ENCODE results near the gene NDUFB3. TPM values are rescaled to one million over a fixed set of nuclear protein-coding genes. Genes with fewer than 3 reads are reported as not detected.

Gene NDUFB3
- 99.2 and 150 TPM in 2 replicates for total RNA-seq

GRCh38 chr2:201071479-201072200 is at the start of gene NDUFB3, which contains the start of gene HYCC2:
Gene NDUFB3 (plus strand): TSS chr2:201072001. CDS start chr2:201078883, 6,882 bp downstream.
Gene HYCC2 (minus strand): TSS chr2:201071671. CDS start chr2:201024009, 47,662 bp downstream.

GRCh38 chr2:201116115-201116958 is 44.5 kb downstream of the NDUFB3 start, which contains the start of gene CFLAR:
Gene CFLAR (plus strand): TSS chr2:201116164. CDS start chr2:201129866, 13,702 bp downstream.

Other genes starting within 250 kb of the NDUFB3 start
- gene CLK1, start 207.3 kb upstream of the NDUFB3 start, total RNA-seq = 43.5 and 50.4 TPM in 2 replicates
- 33.5 and 33.7 TPM in 2 replicates for gene PPIL3, start 182.9 kb upstream of the NDUFB3 start, total RNA-seq
- gene NIF3L1, start 182.6 kb upstream of the NDUFB3 start, total RNA-seq = 29.0 and 30.3 TPM in 2 replicates
- gene ORC2, start 108.3 kb upstream of the NDUFB3 start, total RNA-seq = 9.2 and 17.6 TPM in 2 replicates
- gene HYCC2, start 330 bp upstream of the NDUFB3 start, total RNA-seq = 5.4 and 5.9 TPM in 2 replicates
- 45.9 and 72.6 TPM in 2 replicates for gene CFLAR, start 44.2 kb downstream of the NDUFB3 start, total RNA-seq
- 3.8 and 5.6 TPM in 2 replicates for gene CASP10, start 111.1 kb downstream of the NDUFB3 start, total RNA-seq
- gene CASP8, start 188.5 kb downstream of the NDUFB3 start, total RNA-seq = 7.5 and 9.2 TPM in 2 replicates